ENCODE measurements around the gene HOXB6.

Gene HOXB6

GRCh38 chr17:48616717-48617470, 12.1 kb upstream of the HOXB6 start:
- H3K4me3 ChIP-seq (ENCODE audit: control insufficient read depth, low read depth, low read length), result no peak overlapping the region
- DNase-seq (ENCODE audit: low read depth), result no peak
- TF ChIP-seq CTCF (conservative IDR thresholded peaks at IDR 0.05; ENCODE audit: control insufficient read depth, insufficient read depth, low read depth, low read length), result no peak

GRCh38 chr17:48615963-48616716, 11.4 kb upstream of the HOXB6 start:
- no peak for TF ChIP-seq CTCF (conservative IDR thresholded peaks at IDR 0.05; ENCODE audit: control insufficient read depth, insufficient read depth, low read depth, low read length)
- DNase-seq (ENCODE audit: low read depth), result no peak
- H3K4me3 ChIP-seq (ENCODE audit: control insufficient read depth, low read depth, low read length), result no peak overlapping the region

GRCh38 chr17:48615047-48615962, 10.5 kb upstream of the HOXB6 start, which contains the start of gene HOXB8:
Gene HOXB8 (minus strand): TSS chr17:48615292. CDS start chr17:48614704, 588 bp downstream.
- peak within 1 kb of the TSS; percentile 20 for H3K4me3 ChIP-seq (ENCODE audit: control insufficient read depth, low read depth, low read length)
- no peak for TF ChIP-seq CTCF (conservative IDR thresholded peaks at IDR 0.05; ENCODE audit: control insufficient read depth, insufficient read depth, low read depth, low read length)
- DNase-seq (ENCODE audit: low read depth), result no peak

- TF ChIP-seq CTCF (conservative IDR thresholded peaks at IDR 0.05; ENCODE audit: control insufficient read depth, insufficient read depth, low read depth, low read length), result no peak
- DNase-seq (ENCODE audit: low read depth), result no peak
- peak overlapping the region; percentile 20 for H3K4me3 ChIP-seq (ENCODE audit: control insufficient read depth, low read depth, low read length)
These were observed 9.3 kb upstream of the HOXB6 start for GRCh38 chr17:48613862-48614694.

- TF ChIP-seq CTCF (conservative IDR thresholded peaks at IDR 0.05; ENCODE audit: control insufficient read depth, insufficient read depth, low read depth, low read length), result peak; percentile 8
- DNase-seq (ENCODE audit: low read depth), result no peak
- peak overlapping the region; percentile 54 for H3K4me3 ChIP-seq (ENCODE audit: control insufficient read depth, low read depth, low read length)
These were observed 8.3 kb upstream of the HOXB6 start for GRCh38 chr17:48612854-48613691.
